Stimulated activated CD8-positive, alpha-beta memory T cell treated with anti-CD3 and anti-CD28 coated beads, Interleukin-7, amount 100 ng/mL, for 24 hours (primary cell): ENCODE results near the gene ZNF654.
A peak's percentile ranks its signal among the peaks of the same experiment; 100 is the strongest.
"Not testable (repeated sequence)": the region's sequence is repeated elsewhere in the genome, so short reads cannot be mapped to it uniquely, and the experiment has no call there.

ENCODE experiments used
- DNase-seq: peaks from one replicate; pipeline ENCODE4 v3.0.0-alpha.2; 2020; ENCODE audit warnings: low read depth

ZNF654 gene

DNA sequence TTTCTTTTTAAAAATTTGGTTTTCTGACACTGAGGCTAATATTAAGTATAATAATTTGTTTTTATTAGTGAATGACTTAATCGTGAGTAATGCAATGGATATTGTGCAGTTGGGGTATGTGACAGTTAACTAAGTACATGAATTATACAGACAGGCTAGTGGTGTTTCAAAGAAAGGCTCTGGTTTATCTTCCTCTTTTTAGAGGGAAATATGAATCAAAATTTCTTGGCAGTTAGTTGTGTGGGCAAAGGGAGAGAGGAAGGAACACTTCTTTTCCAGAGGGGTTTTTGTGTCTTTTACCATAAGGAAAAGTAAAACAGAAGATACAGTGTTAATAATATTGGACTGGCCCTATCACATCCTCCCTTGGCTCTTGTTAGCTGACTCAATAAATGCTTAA, 2.7 kb downstream of the ZNF654 start:
- no peak for DNase-seq

DNA sequence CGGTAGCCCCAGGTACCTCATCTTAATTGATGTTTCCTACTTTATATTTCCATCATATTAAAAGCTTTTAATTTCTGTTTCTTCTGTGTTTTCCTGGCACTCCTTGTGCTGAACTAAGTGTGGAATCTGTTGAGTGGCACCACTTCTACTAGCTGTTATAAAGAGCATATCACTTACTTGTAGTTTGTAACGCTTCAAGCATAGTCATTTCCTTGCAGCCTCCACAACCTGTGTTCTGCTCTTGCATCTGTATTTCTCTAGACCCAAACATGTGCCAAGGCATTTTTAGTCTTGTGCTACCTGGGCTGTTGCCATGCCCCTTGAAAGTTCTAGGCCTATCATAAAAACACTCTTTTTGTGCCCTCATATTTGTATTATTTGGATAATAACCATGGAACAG, 16.0 kb downstream of the ZNF654 start:
- DNase-seq, result no peak

DNA sequence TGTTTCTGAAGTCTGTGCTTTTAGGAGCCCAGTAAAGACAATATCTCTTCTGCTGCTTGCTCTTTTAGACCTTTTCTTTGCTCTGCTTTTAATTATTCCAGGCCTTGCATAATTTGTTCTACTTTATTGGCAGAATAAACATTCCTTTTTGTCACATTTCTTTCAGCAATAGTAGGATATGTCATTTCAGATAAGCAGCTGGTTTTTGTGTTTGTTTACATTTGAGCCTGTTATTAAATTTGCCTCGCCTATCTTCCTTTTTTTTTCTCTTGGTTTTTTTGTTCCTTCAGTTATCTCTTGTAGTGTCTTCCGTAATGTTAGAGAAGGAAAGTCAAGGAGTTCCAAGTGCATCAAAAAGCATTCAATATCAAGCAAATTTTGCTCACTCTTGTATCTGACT, 16.4 kb downstream of the ZNF654 start:
- DNase-seq, result no peak

DNA sequence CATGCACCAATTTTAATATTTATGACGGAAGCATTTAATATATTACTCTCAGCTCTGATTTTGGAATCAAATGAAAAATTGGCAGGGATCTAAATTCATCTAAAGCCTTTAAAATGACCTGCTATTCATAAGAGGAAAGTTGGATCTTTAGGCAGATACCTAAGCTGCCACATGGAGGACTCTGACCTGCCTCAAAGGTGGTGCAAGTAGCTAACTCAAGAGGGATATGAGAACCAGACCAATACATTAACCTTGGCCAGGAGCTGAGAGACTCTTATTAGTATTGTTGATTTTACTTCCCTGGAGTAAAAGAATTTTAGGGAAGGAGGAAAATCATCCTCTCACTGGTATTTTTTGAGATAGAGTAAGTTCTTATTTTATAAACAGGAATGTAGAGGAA, 17.7 kb downstream of the ZNF654 start:
- DNase-seq, result no peak

DNA sequence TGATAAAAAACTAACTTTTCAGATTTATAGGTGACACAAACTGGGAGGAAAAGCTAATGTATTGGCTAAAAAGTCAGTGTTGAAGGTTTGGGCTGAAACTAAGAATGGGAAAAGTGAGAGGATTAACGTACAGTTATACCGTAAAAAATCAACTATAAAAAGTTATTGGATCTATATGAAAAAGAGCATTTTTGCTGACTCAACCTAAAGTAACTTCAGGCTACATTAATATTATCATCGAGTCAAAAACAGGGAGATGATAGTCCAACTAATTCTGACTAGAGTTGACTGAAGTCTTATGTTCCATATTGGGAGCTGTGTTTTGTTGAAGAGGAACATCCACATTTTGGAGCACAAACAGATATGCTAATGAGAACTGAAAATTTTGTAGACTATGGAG, 19.9 kb downstream of the ZNF654 start:
- DNase-seq, result no peak

DNA sequence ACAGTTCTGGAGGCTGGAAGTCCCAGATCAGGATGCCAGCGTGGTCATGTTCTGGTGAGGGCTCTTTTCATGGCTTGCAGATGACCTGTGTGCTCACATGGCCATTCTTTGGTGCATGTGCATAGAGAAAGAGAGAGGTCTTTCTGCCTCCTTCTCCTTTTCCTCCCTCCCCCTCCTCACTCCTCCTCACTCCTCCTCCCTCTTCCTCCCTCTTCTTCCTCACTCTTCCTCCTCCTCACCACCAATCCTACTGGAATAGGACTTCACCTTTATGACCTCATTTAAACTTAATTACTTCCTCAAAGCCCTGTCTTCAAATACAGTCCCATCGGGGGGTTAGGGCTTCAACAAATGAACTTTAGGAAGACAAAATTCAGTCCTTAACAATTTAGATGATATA, 23.8 kb downstream of the ZNF654 start:
- no peak for DNase-seq

DNA sequence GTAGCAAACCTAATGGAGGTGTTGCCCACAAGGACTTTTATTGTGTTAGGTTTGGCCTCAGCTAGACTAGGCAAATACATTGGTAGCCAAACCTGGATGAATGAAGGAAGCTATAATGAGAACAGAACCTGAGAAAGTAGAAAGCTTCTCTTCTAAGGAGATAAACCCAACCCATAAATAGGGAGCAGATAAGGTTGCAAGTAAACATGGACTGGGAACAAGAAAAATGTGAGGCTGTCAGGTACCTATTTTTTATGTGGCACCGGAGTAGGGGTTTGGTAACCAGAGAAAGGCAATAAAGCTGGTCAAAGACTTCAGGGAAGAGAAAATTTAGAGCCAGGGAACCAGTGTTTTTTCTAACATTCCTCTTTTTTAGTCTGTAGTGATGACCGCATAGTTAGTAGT, 25.0 kb downstream of the ZNF654 start:
- DNase-seq, result no peak

DNA sequence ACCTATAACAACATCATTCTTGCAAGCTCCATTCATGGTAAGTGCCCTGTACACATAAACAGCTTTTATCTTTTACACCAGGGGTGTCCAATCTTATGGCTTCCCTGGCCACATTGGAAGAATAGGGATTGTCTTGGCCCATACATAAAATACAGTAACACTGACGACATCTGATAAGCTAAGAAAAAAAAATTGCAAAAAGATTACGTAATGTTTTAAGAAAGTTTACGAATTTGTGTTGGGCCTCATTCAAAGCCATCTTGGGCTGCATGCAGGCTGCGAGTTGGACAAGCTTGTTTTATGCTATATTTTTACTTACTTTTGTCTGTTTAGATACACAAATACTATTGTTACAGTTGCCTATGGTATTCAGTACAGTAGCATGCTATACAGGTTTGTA, 31.6 kb downstream of the ZNF654 start:
- DNase-seq, result no peak

DNA sequence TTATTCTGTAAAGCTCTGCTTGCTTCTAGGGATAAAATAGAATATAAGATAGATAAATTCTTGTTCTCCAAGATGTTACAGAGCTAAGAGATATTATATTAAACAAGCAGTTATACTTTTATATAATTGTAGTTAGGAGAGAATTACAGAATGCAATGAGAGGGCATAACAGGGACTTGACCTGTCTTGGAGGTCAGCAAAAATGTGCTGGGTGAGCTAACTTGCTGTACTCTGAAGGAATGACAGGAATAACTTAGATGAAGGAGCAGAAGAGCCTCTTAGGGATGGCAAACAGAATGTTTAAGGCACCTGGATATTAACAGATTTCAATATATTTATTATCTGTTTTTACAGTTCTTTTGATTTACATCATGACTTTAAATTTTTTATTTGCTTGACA, 33.2 kb downstream of the ZNF654 start:
- no peak for DNase-seq

DNA sequence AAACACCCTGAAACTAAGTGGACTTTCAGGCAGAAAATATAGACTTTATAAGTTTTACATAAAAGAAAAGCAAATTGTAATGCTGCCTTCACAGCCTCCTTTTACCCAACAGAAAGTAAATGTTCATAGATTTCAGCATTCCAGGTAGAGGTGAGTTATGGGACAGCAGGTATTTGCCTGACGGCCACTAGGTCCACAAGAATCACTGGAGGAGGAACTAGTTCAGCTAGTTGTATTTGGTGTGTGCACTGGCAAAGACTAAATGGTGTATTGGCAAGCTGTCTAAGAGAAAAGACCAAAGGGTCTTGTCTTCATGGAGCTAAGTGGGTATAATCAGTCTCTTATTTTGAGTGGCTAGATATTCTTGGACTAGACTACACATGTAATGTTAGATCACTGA, 34.2 kb downstream of the ZNF654 start:
- DNase-seq, result no peak

DNA sequence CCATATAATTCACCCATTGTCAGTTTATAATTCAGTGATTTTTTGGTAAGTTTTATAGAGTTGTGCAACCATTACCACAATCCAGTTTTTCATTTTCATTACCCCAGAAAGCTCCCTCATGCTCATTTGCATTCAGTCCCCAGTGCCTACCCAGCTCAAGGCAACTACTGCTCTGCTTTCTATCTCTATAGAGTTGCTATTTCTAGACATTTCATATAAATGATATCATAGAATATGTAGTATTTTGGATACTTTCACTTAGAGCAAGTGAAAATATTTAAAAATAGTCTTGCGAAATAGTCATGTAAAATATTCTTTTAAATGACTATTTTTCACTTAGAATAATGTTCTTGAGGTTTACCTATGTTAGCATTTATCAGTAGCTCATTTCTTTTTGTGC, 42.1 kb downstream of the ZNF654 start:
- no peak for DNase-seq

DNA sequence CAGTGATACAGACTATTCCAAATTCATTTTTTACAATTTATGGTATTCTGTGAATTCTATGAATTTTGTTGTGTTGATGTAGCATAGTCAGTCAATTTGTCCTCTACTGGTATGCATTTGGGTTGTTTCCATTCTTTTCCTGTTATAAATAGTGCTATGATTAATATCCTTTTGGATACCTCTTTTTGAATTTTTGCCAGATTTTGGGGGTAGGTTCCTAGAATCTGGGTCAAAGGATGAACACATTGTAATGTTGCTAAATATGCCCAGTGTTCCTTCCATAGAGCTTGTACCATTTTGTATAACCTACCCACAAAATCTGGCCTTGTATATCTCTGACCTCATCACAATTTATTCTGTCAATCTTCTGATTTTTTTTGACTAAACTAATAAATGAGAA, 46.3 kb downstream of the ZNF654 start:
- DNase-seq, result no peak

DNA sequence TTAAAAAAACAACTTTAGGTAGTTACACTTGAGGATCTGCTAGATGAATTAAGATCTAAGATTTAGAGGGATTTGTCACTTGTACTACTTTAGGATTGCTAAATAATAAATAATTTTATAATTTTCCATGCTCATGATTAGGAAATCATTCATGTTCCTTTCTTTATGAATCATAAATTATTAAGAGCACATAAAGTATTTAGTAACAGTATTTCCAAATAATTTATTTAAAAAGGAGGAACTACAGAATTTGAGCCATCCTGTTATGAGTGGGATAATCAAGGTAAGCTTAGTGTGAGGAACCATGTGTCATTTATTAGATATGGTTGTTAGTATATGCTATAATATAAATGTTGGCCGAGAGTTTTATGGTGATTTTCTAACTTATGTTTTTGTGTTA, 53.2 kb downstream of the ZNF654 start:
- no peak for DNase-seq

DNA sequence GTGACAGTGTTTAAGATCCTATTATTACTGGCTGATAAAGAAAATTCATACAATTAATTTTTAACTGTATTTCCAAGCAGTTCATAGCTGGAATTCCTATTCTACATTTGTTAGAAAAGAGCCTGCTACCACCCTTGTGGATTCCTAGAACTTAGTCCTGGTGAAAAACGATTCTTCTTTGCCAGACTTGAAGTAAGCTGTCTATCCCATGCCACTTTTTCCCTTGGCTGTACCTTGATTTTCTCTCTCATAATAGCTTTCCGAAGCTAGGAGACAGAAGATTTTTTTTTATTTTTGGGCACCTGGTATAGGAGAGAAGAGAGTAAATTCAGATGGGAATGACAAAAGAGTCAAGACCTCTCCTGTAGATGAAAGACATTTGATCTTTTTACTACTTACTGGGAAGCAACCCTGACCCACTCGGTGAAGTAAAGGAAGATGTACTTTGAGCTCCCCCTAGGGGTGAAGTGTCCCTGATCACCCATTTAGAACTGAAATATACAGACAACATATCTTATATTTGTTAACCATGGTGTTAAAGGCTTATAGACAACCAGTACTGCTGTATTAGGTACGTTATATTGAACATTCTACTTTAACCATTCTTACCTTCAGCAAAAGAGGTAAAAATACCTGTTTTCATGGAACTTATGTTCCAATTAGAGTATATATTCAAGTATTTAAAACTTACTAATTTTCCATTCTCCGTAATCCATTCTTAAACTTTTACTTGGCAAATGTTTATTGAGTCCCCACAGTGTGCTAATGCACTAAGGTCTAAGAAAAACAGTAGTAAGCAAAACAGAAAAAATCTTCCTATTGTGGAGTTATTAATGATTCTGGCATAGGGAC, 54.5 kb downstream of the ZNF654 start:
- peak; percentile 9 for DNase-seq

DNA sequence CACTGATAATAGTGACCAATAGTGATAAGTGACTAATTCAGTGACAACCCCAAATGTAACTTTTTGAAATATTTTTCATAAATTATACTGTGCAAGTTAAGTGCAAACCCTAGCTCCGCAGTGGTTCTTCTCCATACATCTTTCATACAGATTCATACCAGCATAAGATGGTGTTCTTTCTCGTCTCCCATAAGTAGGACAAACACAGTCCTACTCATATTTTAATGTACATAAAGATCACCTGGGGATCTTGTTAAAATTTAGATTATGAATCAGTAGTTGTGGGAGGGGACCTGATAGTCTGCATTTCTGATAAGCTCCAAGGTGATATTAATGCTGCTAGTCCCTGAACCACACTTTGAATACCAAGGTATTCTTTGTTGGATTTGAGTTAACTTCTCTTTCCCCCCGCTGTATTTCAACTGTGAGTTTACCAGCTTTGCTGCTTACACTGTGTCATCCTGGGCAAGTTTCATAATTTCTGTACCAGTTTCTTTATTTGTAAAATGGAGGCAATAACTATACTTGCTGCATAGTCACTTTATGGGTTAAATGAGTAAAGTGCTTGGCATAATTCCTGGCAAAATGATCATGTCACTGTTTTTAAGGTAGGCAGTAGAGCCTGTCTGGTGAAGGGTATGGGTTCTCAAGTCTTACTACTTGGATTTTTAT, 56.0 kb downstream of the ZNF654 start:
- no peak for DNase-seq

DNA sequence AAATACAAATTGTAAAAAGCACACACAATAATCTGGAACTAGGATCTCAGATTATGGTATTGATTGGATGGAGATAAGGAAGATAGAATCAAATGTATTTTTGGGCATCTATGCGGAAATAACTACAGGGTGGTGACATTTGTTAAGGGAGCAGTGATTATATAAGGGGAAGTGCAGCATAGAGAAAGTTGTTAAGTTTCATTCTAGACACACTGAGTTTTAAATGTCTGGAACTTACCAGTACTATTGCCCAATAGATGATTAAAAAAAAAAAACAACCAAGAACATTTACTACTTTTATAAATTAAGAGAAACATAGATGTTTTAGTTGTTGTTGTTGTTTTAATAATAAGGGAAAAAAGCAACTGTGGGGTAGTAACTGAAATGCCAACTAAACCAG, 58.6 kb downstream of the ZNF654 start:
- no peak for DNase-seq

DNA sequence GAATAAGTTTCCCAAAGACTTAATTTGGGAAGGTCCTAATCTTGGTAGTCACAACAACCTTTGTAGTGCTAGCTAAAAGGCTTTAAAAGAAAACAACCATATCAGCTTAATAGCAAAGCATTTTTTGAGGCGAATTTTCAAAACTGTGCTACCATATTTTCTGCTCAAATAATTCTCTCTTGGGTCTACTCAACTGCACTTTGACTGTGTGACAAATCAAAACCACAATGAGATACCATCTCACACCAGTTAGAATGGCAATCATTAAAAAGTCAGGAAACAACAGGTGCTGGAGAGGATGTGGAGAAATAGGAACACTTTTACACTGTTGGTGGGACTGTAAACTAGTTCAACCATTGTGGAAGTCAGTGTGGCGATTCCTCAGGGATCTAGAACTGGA, 59.5 kb downstream of the ZNF654 start:
- not testable (repeated sequence) for DNase-seq

DNA sequence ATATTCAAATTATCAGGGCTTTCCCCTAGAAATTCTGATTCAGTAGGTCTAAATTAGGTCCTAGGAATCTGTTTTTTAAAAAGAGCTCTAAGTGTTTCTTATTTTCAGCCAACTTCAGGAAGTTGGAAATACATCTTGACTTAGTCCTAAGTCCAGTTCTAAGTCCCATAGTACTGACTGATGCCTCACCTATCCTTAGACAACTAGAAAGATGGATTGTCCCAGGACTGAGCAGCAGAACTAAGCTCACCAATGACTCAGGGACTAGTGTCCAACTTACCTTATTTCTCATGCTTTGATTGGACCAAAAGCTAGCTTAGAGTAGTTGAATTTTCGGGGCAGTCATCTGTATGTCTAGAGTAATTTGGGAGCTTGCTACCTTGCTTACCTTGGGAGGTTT, 64.5 kb downstream of the ZNF654 start:
- DNase-seq, result no peak

DNA sequence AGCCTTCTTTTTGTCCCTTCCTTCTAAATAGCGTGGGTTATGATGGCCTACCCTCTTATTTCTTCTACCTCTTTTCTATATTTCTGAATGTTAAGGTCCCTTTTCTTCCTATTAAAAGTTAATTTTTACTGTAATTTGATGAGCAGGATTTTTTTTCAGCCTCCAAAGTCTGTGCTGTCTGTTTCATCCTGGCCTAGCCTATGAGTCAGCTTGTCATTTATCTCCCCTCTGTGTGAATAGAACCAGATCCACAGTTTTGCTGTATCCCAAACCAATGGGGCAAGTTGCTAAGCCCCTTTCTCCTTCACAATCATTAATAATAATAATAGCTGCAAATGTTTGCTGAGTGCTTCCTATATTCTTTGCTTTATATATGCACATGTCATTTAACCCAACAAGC, 72.6 kb downstream of the ZNF654 start:
- DNase-seq, result no peak

DNA sequence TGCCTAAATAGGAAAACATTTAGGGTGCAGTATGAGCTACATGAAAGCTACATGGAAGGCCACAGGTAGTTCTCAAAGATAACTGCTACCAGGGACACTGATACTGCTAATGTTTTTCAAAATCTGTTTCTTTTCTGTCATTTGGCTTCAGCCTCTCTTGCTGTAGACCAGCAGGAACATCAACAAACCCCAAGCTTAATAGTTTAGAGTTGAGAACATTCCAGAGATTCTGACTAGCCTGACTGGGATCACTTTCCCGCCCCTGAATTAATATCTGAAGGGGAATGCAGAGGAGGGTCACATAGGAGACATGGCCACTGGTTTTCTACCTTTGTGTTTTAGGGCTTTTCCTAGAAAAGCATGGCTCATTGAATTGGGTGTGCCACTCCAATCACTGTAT, 73.8 kb downstream of the ZNF654 start:
- no peak for DNase-seq

DNA sequence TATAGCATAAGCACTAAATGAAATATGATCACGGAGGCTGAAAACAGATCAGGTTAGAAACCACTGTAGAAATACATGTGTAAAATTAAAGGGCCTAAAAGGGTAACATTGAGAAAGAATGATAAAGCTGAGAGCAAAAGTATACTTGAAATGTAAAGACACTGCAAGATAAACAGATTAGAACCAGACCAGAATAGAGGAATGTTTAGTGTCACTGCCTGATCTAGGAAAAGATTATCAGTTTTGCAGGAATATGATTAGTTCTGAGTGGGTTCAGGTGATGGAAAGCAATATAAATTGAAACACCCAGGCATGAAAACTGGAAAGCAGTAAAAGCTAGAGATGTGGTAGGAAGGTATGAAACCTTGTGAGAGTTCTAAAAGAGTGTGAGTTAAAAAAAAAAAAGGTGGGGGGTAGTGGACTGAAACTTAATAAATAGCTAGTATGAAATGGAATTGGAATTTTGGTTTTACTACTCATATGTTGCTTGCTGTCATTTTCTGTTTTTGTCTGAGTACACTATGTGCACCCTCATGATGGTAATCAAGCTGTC, 74.7 kb downstream of the ZNF654 start:
- no peak for DNase-seq

DNA sequence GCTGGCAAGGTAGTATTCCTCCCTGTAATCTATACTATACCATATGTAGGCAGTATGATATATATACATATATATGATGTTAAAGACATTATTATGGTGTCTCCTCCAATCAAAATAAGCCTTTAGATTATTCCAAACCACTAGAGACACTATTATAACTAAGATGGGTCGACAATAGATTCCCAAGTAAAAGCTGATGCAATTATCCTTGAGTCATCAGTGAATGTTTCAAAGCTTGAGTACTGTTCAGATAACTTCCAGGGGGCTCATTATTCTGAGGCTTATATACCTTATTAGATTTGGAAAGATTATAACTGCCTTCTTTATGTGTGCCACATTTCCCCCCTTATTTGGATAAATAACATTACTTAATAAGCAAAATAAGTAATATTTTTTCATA, 78.8 kb downstream of the ZNF654 start:
- no peak for DNase-seq

DNA sequence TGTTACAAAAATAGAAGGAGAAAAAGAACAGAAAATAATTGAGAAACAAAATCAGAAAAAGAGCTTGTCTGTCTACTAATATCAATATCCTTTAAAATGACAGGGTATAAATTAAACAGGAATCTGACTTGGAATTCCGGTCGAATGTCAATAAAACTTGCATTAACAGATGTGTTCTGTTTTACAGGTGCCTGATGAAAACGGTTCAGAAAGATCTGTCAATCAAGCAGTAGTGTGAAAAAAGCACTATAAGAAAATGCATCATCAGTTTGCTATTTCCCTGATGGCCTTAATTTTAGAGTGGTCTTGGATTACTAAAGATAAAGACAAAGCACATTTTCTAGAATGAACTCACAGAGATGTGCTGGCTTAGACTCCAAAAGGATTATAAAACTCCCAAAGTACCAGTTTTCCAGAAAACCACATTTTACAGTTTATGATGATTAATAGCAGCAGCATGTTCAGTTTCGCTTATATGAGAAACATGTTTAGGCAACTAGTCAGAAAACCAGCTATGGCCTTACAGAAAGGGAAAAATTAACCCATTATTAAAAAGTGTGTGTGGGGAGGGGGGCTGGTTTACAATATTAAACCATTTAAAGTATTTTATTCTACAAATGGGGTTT, 82.5 kb downstream of the ZNF654 start:
- no peak for DNase-seq
